ENCODE measurements around the gene SPECC1L.

The SPECC1L gene

GRCh38 chr22:24410110-24410856 lies 139.7 kb downstream of the SPECC1L start:
- TF ChIP-seq FOXP2 (optimal IDR thresholded peaks at IDR 0.05; ENCODE audit: control extremely low read depth, extremely low read length, insufficient read depth) (no peak), POLR2AphosphoS5 (IDR thresholded peaks at IDR 0.05; ENCODE audit: borderline replicate concordance, low read depth, low read length) (no peak), EZH2 (IDR thresholded peaks at IDR 0.05) (no peak)
- no peak for DNase-seq (ENCODE audit: low read depth, low spot score)
- peaks cover 12% of the 10 kb centered on the region; the same call in 1 of the 2 replicates for H3K36me3 ChIP-seq (ENCODE audit: insufficient read depth, low read length)
- H3K9me3 ChIP-seq (ENCODE audit: low read depth, low read length): no peaks in the 10 kb centered on the region
- no peak overlapping the region for H3K9ac ChIP-seq (ENCODE audit: insufficient read length)
- no peak overlapping the region for H3K27ac ChIP-seq
- no peak overlapping the region for H3K4me3 ChIP-seq

GRCh38 chr22:24411256-24412004 lies 140.8 kb downstream of the SPECC1L start:
- H3K9ac ChIP-seq (ENCODE audit: insufficient read length): no peak overlapping the region
- no peak overlapping the region for H3K27ac ChIP-seq
- no peaks in the 10 kb centered on the region for H3K9me3 ChIP-seq (ENCODE audit: low read depth, low read length)
- H3K36me3 ChIP-seq (ENCODE audit: insufficient read depth, low read length): peaks cover 15% of the 10 kb centered on the region; the same call in 1 of the 2 replicates
- no peak for TF ChIP-seq EZH2 (IDR thresholded peaks at IDR 0.05)
- no peak for TF ChIP-seq POLR2AphosphoS5 (IDR thresholded peaks at IDR 0.05; ENCODE audit: borderline replicate concordance, low read depth, low read length)
- TF ChIP-seq FOXP2 (optimal IDR thresholded peaks at IDR 0.05; ENCODE audit: control extremely low read depth, extremely low read length, insufficient read depth): no peak
- DNase-seq (ENCODE audit: low read depth, low spot score): no peak
- H3K4me3 ChIP-seq: no peak overlapping the region

GRCh38 chr22:24412274-24412673 lies 141.6 kb downstream of the SPECC1L start:
- TF ChIP-seq FOXP2 (optimal IDR thresholded peaks at IDR 0.05; ENCODE audit: control extremely low read depth, extremely low read length, insufficient read depth) (no peak), EZH2 (IDR thresholded peaks at IDR 0.05) (no peak), POLR2AphosphoS5 (IDR thresholded peaks at IDR 0.05; ENCODE audit: borderline replicate concordance, low read depth, low read length) (no peak)
- no peak for DNase-seq (ENCODE audit: low read depth, low spot score)
- no peaks in the 10 kb centered on the region for H3K9me3 ChIP-seq (ENCODE audit: low read depth, low read length)
- H3K36me3 ChIP-seq (ENCODE audit: insufficient read depth, low read length): peaks cover 15% of the 10 kb centered on the region; the same call in 1 of the 2 replicates
- no peak overlapping the region for H3K27ac ChIP-seq
- no peak overlapping the region for H3K4me3 ChIP-seq
- H3K9ac ChIP-seq (ENCODE audit: insufficient read length): no peak overlapping the region

- H3K36me3 ChIP-seq (ENCODE audit: insufficient read depth, low read length): peaks cover 15% of the 10 kb centered on the region; the same call in 1 of the 2 replicates
- no peak overlapping the region for H3K9ac ChIP-seq (ENCODE audit: insufficient read length)
- no peak for TF ChIP-seq EZH2 (IDR thresholded peaks at IDR 0.05)
- TF ChIP-seq POLR2AphosphoS5 (IDR thresholded peaks at IDR 0.05; ENCODE audit: borderline replicate concordance, low read depth, low read length): no peak
- TF ChIP-seq FOXP2 (optimal IDR thresholded peaks at IDR 0.05; ENCODE audit: control extremely low read depth, extremely low read length, insufficient read depth): no peak
- no peak overlapping the region for H3K27ac ChIP-seq
- H3K9me3 ChIP-seq (ENCODE audit: low read depth, low read length): no peaks in the 10 kb centered on the region
- no peak for DNase-seq (ENCODE audit: low read depth, low spot score)
- no peak overlapping the region for H3K4me3 ChIP-seq
Observed at GRCh38 chr22:24413271-24413670, 142.6 kb downstream of the SPECC1L start.

- no peak overlapping the region for H3K9ac ChIP-seq (ENCODE audit: insufficient read length)
- no peaks in the 10 kb centered on the region for H3K9me3 ChIP-seq (ENCODE audit: low read depth, low read length)
- TF ChIP-seq EZH2 (IDR thresholded peaks at IDR 0.05) (no peak), FOXP2 (optimal IDR thresholded peaks at IDR 0.05; ENCODE audit: control extremely low read depth, extremely low read length, insufficient read depth) (no peak), POLR2AphosphoS5 (IDR thresholded peaks at IDR 0.05; ENCODE audit: borderline replicate concordance, low read depth, low read length) (no peak)
- no peak for DNase-seq (ENCODE audit: low read depth, low spot score)
- no peak overlapping the region for H3K27ac ChIP-seq
- H3K36me3 ChIP-seq (ENCODE audit: insufficient read depth, low read length): peaks cover 15% of the 10 kb centered on the region; the same call in 1 of the 2 replicates
- no peak overlapping the region for H3K4me3 ChIP-seq
Observed at GRCh38 chr22:24413736-24414385, 143.2 kb downstream of the SPECC1L start.

GRCh38 chr22:24414523-24414922 lies 143.9 kb downstream of the SPECC1L start:
- DNase-seq (ENCODE audit: low read depth, low spot score): no peak
- Histone ChIP-seq H3K4me3 (no peak overlapping the region), H3K9me3 (ENCODE audit: low read depth, low read length) (no peaks in the 10 kb centered on the region), H3K27ac (no peak overlapping the region), H3K36me3 (ENCODE audit: insufficient read depth, low read length) (peaks cover 15% of the 10 kb centered on the region; the same call in 1 of the 2 replicates), H3K9ac (ENCODE audit: insufficient read length) (no peak overlapping the region)
- no peak for TF ChIP-seq POLR2AphosphoS5 (IDR thresholded peaks at IDR 0.05; ENCODE audit: borderline replicate concordance, low read depth, low read length)
- no peak for TF ChIP-seq FOXP2 (optimal IDR thresholded peaks at IDR 0.05; ENCODE audit: control extremely low read depth, extremely low read length, insufficient read depth)
- no peak for TF ChIP-seq EZH2 (IDR thresholded peaks at IDR 0.05)

GRCh38 chr22:24414984-24415945 lies 144.6 kb downstream of the SPECC1L start:
- TF ChIP-seq FOXP2 (optimal IDR thresholded peaks at IDR 0.05; ENCODE audit: control extremely low read depth, extremely low read length, insufficient read depth) (no peak), EZH2 (IDR thresholded peaks at IDR 0.05) (no peak), POLR2AphosphoS5 (IDR thresholded peaks at IDR 0.05; ENCODE audit: borderline replicate concordance, low read depth, low read length) (no peak)
- Histone ChIP-seq H3K9ac (ENCODE audit: insufficient read length) (no peak overlapping the region), H3K36me3 (ENCODE audit: insufficient read depth, low read length) (peaks cover 15% of the 10 kb centered on the region; the same call in 1 of the 2 replicates), H3K4me3 (no peak overlapping the region), H3K27ac (no peak overlapping the region), H3K9me3 (ENCODE audit: low read depth, low read length) (no peaks in the 10 kb centered on the region)
- no peak for DNase-seq (ENCODE audit: low read depth, low spot score)
